ENCODE results near the gene KRTAP5-8. TPM values are rescaled to one million over a fixed set of nuclear protein-coding genes. Genes with fewer than 3 reads are reported as not detected.

Gene KRTAP5-8
- total RNA-seq, 1 donor from 2014 or later = not detected

Other genes starting within 250 kb of the KRTAP5-8 start
- gene DHCR7, start 89.6 kb upstream of the KRTAP5-8 start, total RNA-seq = 193 and 208 TPM in 2 replicates
- 42.9 and 45.1 TPM in 2 replicates for gene NADSYN1, start 84.8 kb upstream of the KRTAP5-8 start, total RNA-seq
- not detected in 2 replicates for gene KRTAP5-7, start 10.8 kb upstream of the KRTAP5-8 start, total RNA-seq
- not detected in 2 replicates for gene KRTAP5-9, start 10.4 kb downstream of the KRTAP5-8 start, total RNA-seq
- not detected in 2 replicates for gene KRTAP5-10, start 27.5 kb downstream of the KRTAP5-8 start, total RNA-seq
- gene KRTAP5-11, start 44.9 kb downstream of the KRTAP5-8 start, total RNA-seq = not detected in 2 replicates